Anterior cingulate cortex (tissue), 58 donors: Measurements from ENCODE around the gene HCN4.
"Not testable (repeated sequence)": the region's sequence is repeated elsewhere in the genome, so short reads cannot be mapped to it uniquely, and the experiment has no call there.

Source experiments
- DNase-seq, 58 donors: peaks; one replicate each; lab custom pipeline; 2025; lab: John Stamatoyannopoulos, UW

The HCN4 gene

GRCh38 chr15:73368301-73369136, at the start of gene HCN4:
Gene HCN4 (minus strand): TSS chr15:73368958. CDS start chr15:73368270, 688 bp downstream.
- peak in 16 of 58 donors; percentile 2 to 51 (median 11) for DNase-seq

- no peak for DNase-seq
These were observed 46.1 kb upstream of the HCN4 start for GRCh38 chr15:73414876-73415275.

- no peak for DNase-seq
These were observed 34.4 kb upstream of the HCN4 start for GRCh38 chr15:73403171-73403570.

- not testable (repeated sequence) for DNase-seq
These were observed 31.5 kb upstream of the HCN4 start for GRCh38 chr15:73400222-73400621.

GRCh38 chr15:73398861-73399260, 30.1 kb upstream of the HCN4 start:
- no peak for DNase-seq

- no peak for DNase-seq
These were observed 28.7 kb upstream of the HCN4 start for GRCh38 chr15:73397461-73397860.

GRCh38 chr15:73395671-73396070, 26.9 kb upstream of the HCN4 start:
- DNase-seq, result no peak

GRCh38 chr15:73394782-73395181, 26.0 kb upstream of the HCN4 start:
- DNase-seq, result peak in 4 of 58 donors; percentile 0 to 18 (median 7)

- DNase-seq, result no peak
These were observed 24.6 kb upstream of the HCN4 start for GRCh38 chr15:73393336-73393735.

GRCh38 chr15:73392025-73392424, 23.3 kb upstream of the HCN4 start:
- DNase-seq, result no peak

- no peak for DNase-seq
These were observed 22.5 kb upstream of the HCN4 start for GRCh38 chr15:73391128-73391872.

GRCh38 chr15:73389971-73390544, 21.3 kb upstream of the HCN4 start:
- no peak for DNase-seq

GRCh38 chr15:73389539-73389938, 20.8 kb upstream of the HCN4 start:
- DNase-seq, result no peak

GRCh38 chr15:73388256-73388781, 19.6 kb upstream of the HCN4 start:
- DNase-seq, result no peak

GRCh38 chr15:73387507-73388255, 18.9 kb upstream of the HCN4 start:
- no peak for DNase-seq

- no peak for DNase-seq
These were observed 18.2 kb upstream of the HCN4 start for GRCh38 chr15:73386886-73387506.

- DNase-seq, result no peak
These were observed 17.5 kb upstream of the HCN4 start for GRCh38 chr15:73386238-73386637.

- DNase-seq, result no peak
These were observed 16.4 kb upstream of the HCN4 start for GRCh38 chr15:73385205-73385604.

GRCh38 chr15:73383310-73384189, 14.8 kb upstream of the HCN4 start:
- DNase-seq, result no peak
